ENCODE results near the gene NHLRC2. TPM values are rescaled to one million over a fixed set of nuclear protein-coding genes. Genes with fewer than 3 reads are reported as not detected.

Gene NHLRC2
- total RNA-seq, 1 experiment from 2014 or later, result 19.4 TPM

- H3K9me3 ChIP-seq, result no peaks in the 10 kb centered on the region
- H3K4me3 ChIP-seq, result no peak overlapping the region
- DNase-seq, result no peak
- peaks cover 8% of the 10 kb centered on the region for H3K36me3 ChIP-seq
- H3K27me3 ChIP-seq, result no peaks in the 10 kb centered on the region
These were observed 36.3 kb downstream of the NHLRC2 start for GRCh38 chr10:113890769-113891168.

- Histone ChIP-seq H3K4me3 (no peak overlapping the region), H3K36me3 (peaks cover 7% of the 10 kb centered on the region), H3K9me3 (no peaks in the 10 kb centered on the region), H3K27me3 (no peaks in the 10 kb centered on the region)
- DNase-seq, result no peak
These were observed 37.0 kb downstream of the NHLRC2 start for GRCh38 chr10:113891476-113891875.

- Histone ChIP-seq H3K36me3 (no peaks in the 10 kb centered on the region; the same call in 1 of the 2 replicates), H3K27me3 (no peaks in the 10 kb centered on the region), H3K4me3 (no peak overlapping the region), H3K9me3 (no peaks in the 10 kb centered on the region)
- DNase-seq, result no peak
These were observed 39.1 kb downstream of the NHLRC2 start for GRCh38 chr10:113893570-113893969.

- Histone ChIP-seq H3K4me3 (no peak overlapping the region), H3K36me3 (no peaks in the 10 kb centered on the region; the same call in 1 of the 2 replicates), H3K9me3 (no peaks in the 10 kb centered on the region), H3K27me3 (no peaks in the 10 kb centered on the region)
- DNase-seq, result no peak
These were observed 40.1 kb downstream of the NHLRC2 start for GRCh38 chr10:113894581-113894980.

- H3K27me3 ChIP-seq, result no peaks in the 10 kb centered on the region
- DNase-seq, result no peak
- no peak overlapping the region for H3K4me3 ChIP-seq
- no peaks in the 10 kb centered on the region; the same call in 1 of the 2 replicates for H3K36me3 ChIP-seq
- H3K9me3 ChIP-seq, result no peaks in the 10 kb centered on the region
These were observed 40.6 kb downstream of the NHLRC2 start for GRCh38 chr10:113895018-113895417.

- Histone ChIP-seq H3K4me3 (no peak overlapping the region), H3K9me3 (no peaks in the 10 kb centered on the region), H3K27me3 (no peaks in the 10 kb centered on the region), H3K36me3 (peaks cover 9% of the 10 kb centered on the region; the same call in 1 of the 2 replicates)
- DNase-seq, result no peak
These were observed 43.5 kb downstream of the NHLRC2 start for GRCh38 chr10:113897693-113898618.

GRCh38 chr10:113899952-113900598, 45.6 kb downstream of the NHLRC2 start:
- H3K36me3 ChIP-seq, result peaks cover 14% of the 10 kb centered on the region
- no peaks in the 10 kb centered on the region for H3K27me3 ChIP-seq
- no peak overlapping the region for H3K4me3 ChIP-seq
- DNase-seq, result no peak
- H3K9me3 ChIP-seq, result no peaks in the 10 kb centered on the region

- Histone ChIP-seq H3K9me3 (no peaks in the 10 kb centered on the region), H3K36me3 (peaks cover 40% of the 10 kb centered on the region), H3K4me3 (no peak overlapping the region), H3K27me3 (no peaks in the 10 kb centered on the region)
- DNase-seq, result no peak
These were observed 51.3 kb downstream of the NHLRC2 start for GRCh38 chr10:113905756-113906155.

GRCh38 chr10:113907166-113907565, 52.7 kb downstream of the NHLRC2 start:
- H3K27me3 ChIP-seq, result no peaks in the 10 kb centered on the region
- no peak for DNase-seq
- no peak overlapping the region for H3K4me3 ChIP-seq
- H3K9me3 ChIP-seq, result no peaks in the 10 kb centered on the region
- H3K36me3 ChIP-seq, result peaks cover 34% of the 10 kb centered on the region

GRCh38 chr10:113908236-113908635, 53.8 kb downstream of the NHLRC2 start:
- H3K9me3 ChIP-seq, result no peaks in the 10 kb centered on the region
- H3K27me3 ChIP-seq, result no peaks in the 10 kb centered on the region
- H3K36me3 ChIP-seq, result peaks cover 35% of the 10 kb centered on the region
- no peak for DNase-seq
- H3K4me3 ChIP-seq, result no peak overlapping the region

- Histone ChIP-seq H3K36me3 (peaks cover 25% of the 10 kb centered on the region), H3K4me3 (no peak overlapping the region), H3K27me3 (no peaks in the 10 kb centered on the region), H3K9me3 (no peaks in the 10 kb centered on the region)
- no peak for DNase-seq
These were observed 56.7 kb downstream of the NHLRC2 start for GRCh38 chr10:113911113-113911512.

GRCh38 chr10:113911839-113912238, 57.4 kb downstream of the NHLRC2 start:
- H3K9me3 ChIP-seq, result no peaks in the 10 kb centered on the region
- no peaks in the 10 kb centered on the region for H3K27me3 ChIP-seq
- DNase-seq, result no peak
- no peak overlapping the region for H3K4me3 ChIP-seq
- H3K36me3 ChIP-seq, result peaks cover 23% of the 10 kb centered on the region

GRCh38 chr10:113912582-113912981, 58.1 kb downstream of the NHLRC2 start:
- Histone ChIP-seq H3K9me3 (no peaks in the 10 kb centered on the region), H3K36me3 (peaks cover 20% of the 10 kb centered on the region), H3K4me3 (no peak overlapping the region), H3K27me3 (no peaks in the 10 kb centered on the region)
- DNase-seq, result no peak

GRCh38 chr10:113914956-113915355, 60.5 kb downstream of the NHLRC2 start:
- Histone ChIP-seq H3K36me3 (peaks cover 6% of the 10 kb centered on the region; the same call in 1 of the 2 replicates), H3K27me3 (no peaks in the 10 kb centered on the region), H3K9me3 (no peaks in the 10 kb centered on the region), H3K4me3 (no peak overlapping the region)
- DNase-seq, result no peak

- no peaks in the 10 kb centered on the region for H3K9me3 ChIP-seq
These were observed 61.1 kb downstream of the NHLRC2 start for GRCh38 chr10:113915540-113915939.

GRCh38 chr10:113916053-113916452, 61.6 kb downstream of the NHLRC2 start:
- H3K27me3 ChIP-seq, result no peaks in the 10 kb centered on the region
- H3K4me3 ChIP-seq, result no peak overlapping the region
- H3K9me3 ChIP-seq, result no peaks in the 10 kb centered on the region
- H3K36me3 ChIP-seq, result peaks cover 6% of the 10 kb centered on the region; the same call in 1 of the 2 replicates
- no peak for DNase-seq

More at GRCh38 chr10:113915540-113915939, 61.1 kb downstream of the NHLRC2 start:
- no peaks in the 10 kb centered on the region for H3K27me3 ChIP-seq
- no peak for DNase-seq
- peaks cover 6% of the 10 kb centered on the region; the same call in 1 of the 2 replicates for H3K36me3 ChIP-seq
- H3K4me3 ChIP-seq, result no peak overlapping the region

- Histone ChIP-seq H3K9me3 (no peaks in the 10 kb centered on the region), H3K36me3 (peaks cover 3% of the 10 kb centered on the region; the same call in 1 of the 2 replicates), H3K27me3 (no peaks in the 10 kb centered on the region), H3K4me3 (no peak overlapping the region)
- no peak for DNase-seq
These were observed 63.2 kb downstream of the NHLRC2 start for GRCh38 chr10:113917636-113918035.

All from MG63 (cell line).